Progenitor cell of endocrine pancreas (in vitro differentiated cells): Measurements from ENCODE around the gene OSBPL6. TPM values are rescaled to one million over a fixed set of nuclear protein-coding genes. Genes with fewer than 3 reads are reported as not detected.

Experiments
- DNase-seq: peaks from one replicate; pipeline ENCODE4 v3.0.0; 2021; ENCODE audit warnings: low spot score; ENCODE audit not compliant: unreplicated experiment
- H3K27ac Mint-ChIP-seq: 2 replicates; pipeline ENCODE4 v1.8.0; 2021; ENCODE audit warnings: mild to moderate bottlenecking, moderate library complexity, mixed read lengths
- H3K27me3 Mint-ChIP-seq: 2 replicates; pipeline ENCODE4 v1.8.0; 2021; ENCODE audit warnings: mixed read lengths
- H3K36me3 Mint-ChIP-seq: 2 replicates; pipeline ENCODE4 v1.8.0; 2022; ENCODE audit warnings: mixed read lengths; ENCODE audit not compliant: insufficient read depth
- H3K4me1 Mint-ChIP-seq: 2 replicates; pipeline ENCODE4 v1.8.0; 2021; ENCODE audit warnings: low read depth, mixed read lengths
- H3K4me3 Mint-ChIP-seq: 2 replicates; pipeline ENCODE4 v1.8.0; 2021; ENCODE audit warnings: low read depth, mild to moderate bottlenecking, moderate library complexity, mixed read lengths
- H3K9me3 Mint-ChIP-seq: 2 replicates; pipeline ENCODE4 v1.8.0; 2021; ENCODE audit warnings: low read depth, mixed read lengths
- total RNA-seq: library from RNA; stranded (reverse); gene quantifications from 2 replicates; pipeline ENCODE4 v1.2.1, GENCODE V29; 2021
- TF ChIP-seq, protein P1 (sequence below): fragments of 200-600 bp; sonication (generic); IDR thresholded peaks from one replicate; pipeline ENCODE4 v1.5.0; 2021; ENCODE audit warnings: antibody characterized with exemption, mild to moderate bottlenecking; ENCODE audit not compliant: unreplicated experiment

The OSBPL6 gene
- total RNA-seq, 1 donor from 2014 or later = 2.4 TPM

GRCh38 chr2:178298785-178299212 is 104.5 kb downstream of the OSBPL6 start:
- TF ChIP-seq, protein P1, sequence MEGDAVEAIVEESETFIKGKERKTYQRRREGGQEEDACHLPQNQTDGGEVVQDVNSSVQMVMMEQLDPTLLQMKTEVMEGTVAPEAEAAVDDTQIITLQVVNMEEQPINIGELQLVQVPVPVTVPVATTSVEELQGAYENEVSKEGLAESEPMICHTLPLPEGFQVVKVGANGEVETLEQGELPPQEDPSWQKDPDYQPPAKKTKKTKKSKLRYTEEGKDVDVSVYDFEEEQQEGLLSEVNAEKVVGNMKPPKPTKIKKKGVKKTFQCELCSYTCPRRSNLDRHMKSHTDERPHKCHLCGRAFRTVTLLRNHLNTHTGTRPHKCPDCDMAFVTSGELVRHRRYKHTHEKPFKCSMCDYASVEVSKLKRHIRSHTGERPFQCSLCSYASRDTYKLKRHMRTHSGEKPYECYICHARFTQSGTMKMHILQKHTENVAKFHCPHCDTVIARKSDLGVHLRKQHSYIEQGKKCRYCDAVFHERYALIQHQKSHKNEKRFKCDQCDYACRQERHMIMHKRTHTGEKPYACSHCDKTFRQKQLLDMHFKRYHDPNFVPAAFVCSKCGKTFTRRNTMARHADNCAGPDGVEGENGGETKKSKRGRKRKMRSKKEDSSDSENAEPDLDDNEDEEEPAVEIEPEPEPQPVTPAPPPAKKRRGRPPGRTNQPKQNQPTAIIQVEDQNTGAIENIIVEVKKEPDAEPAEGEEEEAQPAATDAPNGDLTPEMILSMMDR = no peak
- no peak for DNase-seq
- no peak overlapping the region for H3K4me3 Mint-ChIP-seq
- H3K27ac Mint-ChIP-seq = no peak overlapping the region
- H3K27me3 Mint-ChIP-seq = no peaks in the 10 kb centered on the region
- H3K36me3 Mint-ChIP-seq = no peaks in the 10 kb centered on the region
- no peaks in the 10 kb centered on the region for H3K9me3 Mint-ChIP-seq
- H3K4me1 Mint-ChIP-seq = peaks cover 5% of the 10 kb centered on the region

- Mint-ChIP-seq H3K9me3 (no peaks in the 10 kb centered on the region), H3K4me1 (no peaks in the 10 kb centered on the region), H3K4me3 (no peak overlapping the region), H3K27me3 (no peaks in the 10 kb centered on the region), H3K36me3 (no peaks in the 10 kb centered on the region), H3K27ac (no peak overlapping the region)
- TF ChIP-seq, protein P1 = no peak
- no peak for DNase-seq
Observed at GRCh38 chr2:178301649-178302238, 107.4 kb downstream of the OSBPL6 start.

GRCh38 chr2:178304333-178304732 is 110.0 kb downstream of the OSBPL6 start:
- Mint-ChIP-seq H3K9me3 (no peaks in the 10 kb centered on the region), H3K4me3 (no peak overlapping the region), H3K4me1 (peaks cover 15% of the 10 kb centered on the region), H3K27me3 (no peaks in the 10 kb centered on the region), H3K27ac (no peak overlapping the region), H3K36me3 (no peaks in the 10 kb centered on the region)
- DNase-seq = no peak
- TF ChIP-seq, protein P1 = no peak

GRCh38 chr2:178306352-178307073 is 112.2 kb downstream of the OSBPL6 start:
- no peak overlapping the region for H3K4me3 Mint-ChIP-seq
- H3K27ac Mint-ChIP-seq = no peak overlapping the region
- peaks cover 16% of the 10 kb centered on the region for H3K4me1 Mint-ChIP-seq
- H3K36me3 Mint-ChIP-seq = no peaks in the 10 kb centered on the region
- peak; percentile 12 for DNase-seq
- TF ChIP-seq, protein P1 = peak; percentile 67
- peaks cover 3% of the 10 kb centered on the region for H3K27me3 Mint-ChIP-seq
- no peaks in the 10 kb centered on the region for H3K9me3 Mint-ChIP-seq

- H3K27me3 Mint-ChIP-seq = peaks cover 5% of the 10 kb centered on the region
- no peaks in the 10 kb centered on the region for H3K36me3 Mint-ChIP-seq
- no peak overlapping the region for H3K27ac Mint-ChIP-seq
- H3K4me1 Mint-ChIP-seq = peaks cover 16% of the 10 kb centered on the region
- no peak for DNase-seq
- H3K9me3 Mint-ChIP-seq = no peaks in the 10 kb centered on the region
- H3K4me3 Mint-ChIP-seq = no peak overlapping the region
- TF ChIP-seq, protein P1 = no peak
Observed at GRCh38 chr2:178307650-178308049, 113.3 kb downstream of the OSBPL6 start.
